Right lung (tissue), 5 donors: ENCODE data around the gene TNRC6C. TPM values are rescaled to one million over a fixed set of nuclear protein-coding genes. Genes with fewer than 3 reads are reported as not detected.
"Not testable (repeated sequence)": the region's sequence is repeated elsewhere in the genome, so short reads cannot be mapped to it uniquely, and the experiment has no call there.

Source experiments
- DNase-seq, 2 donors: peaks; one replicate each; pipeline ENCODE4 v3.0.0-alpha.2; 2013
- polyA plus RNA-seq, 5 donors: library from polyadenylated mRNA; unstranded; fragments of 120-200 nt; gene quantifications; one replicate each; pipeline versions ENCODE4 v1.2.1 to v1.2.3, GENCODE V29; 2013; ENCODE audit warnings: inconsistent platforms in 1 of 5, low replicate concordance in 1 of 5; ENCODE audit not compliant: insufficient read length in 5 of 5, insufficient read depth in 1 of 5

TNRC6C gene
- polyA plus RNA-seq, 5 donors: 12.3 to 20.3 (median 14.1) TPM

GRCh38 chr17:78111016-78111726 is 152.7 kb downstream of the TNRC6C start:
- no peak for DNase-seq

GRCh38 chr17:78111727-78112517 is 153.4 kb downstream of the TNRC6C start:
- no peak for DNase-seq

DNA sequence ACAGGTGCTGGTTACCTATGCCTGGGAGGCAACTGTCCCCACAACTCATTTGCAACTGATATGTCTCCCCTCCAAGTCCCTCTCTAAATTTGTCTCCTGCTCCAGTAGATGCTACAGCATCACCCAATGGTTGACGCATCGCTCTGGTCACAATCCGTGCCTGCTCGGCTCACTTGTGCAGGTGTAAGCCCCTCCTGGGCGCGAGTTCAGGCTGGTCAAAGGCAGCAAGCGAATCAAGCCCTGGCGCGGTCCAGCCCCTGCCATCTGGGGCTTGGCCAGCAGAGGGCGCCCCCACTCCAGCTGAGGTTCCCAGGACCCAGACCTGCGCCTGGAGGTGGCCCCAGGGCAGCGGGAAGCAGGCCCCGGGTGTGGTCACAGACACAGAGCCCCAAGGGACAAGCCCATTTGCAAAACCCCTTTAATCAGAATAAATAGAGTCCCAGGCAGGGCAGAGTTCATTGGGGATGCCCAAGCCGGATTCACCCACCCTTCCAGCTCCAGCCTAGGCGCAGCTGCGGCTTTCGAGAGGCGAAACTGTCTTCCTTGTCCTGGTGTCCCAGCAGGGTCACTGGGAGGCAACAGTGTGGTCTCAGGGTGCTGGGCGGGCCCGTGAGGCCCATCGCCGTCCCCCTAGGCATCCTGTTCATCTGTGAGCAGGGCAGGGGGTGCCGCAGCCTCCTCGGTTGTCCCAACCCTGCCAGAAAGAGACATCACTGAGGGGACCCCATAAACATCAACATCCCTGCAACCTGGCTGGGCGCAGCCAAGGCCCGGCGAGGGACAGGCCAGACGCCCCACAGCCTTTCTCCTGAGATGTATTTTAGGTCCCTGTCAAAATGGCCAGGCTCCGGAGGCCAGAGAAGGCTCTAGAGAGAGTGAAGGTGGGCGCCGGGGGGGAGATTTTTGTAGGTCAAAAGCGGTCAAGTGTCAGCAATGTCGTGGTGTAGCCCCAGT is 154.3 kb downstream of the TNRC6C start:
- DNase-seq: no peak

- no peak for DNase-seq
Measured at GRCh38 chr17:78113804-78114785, 155.6 kb downstream of the TNRC6C start.

DNA sequence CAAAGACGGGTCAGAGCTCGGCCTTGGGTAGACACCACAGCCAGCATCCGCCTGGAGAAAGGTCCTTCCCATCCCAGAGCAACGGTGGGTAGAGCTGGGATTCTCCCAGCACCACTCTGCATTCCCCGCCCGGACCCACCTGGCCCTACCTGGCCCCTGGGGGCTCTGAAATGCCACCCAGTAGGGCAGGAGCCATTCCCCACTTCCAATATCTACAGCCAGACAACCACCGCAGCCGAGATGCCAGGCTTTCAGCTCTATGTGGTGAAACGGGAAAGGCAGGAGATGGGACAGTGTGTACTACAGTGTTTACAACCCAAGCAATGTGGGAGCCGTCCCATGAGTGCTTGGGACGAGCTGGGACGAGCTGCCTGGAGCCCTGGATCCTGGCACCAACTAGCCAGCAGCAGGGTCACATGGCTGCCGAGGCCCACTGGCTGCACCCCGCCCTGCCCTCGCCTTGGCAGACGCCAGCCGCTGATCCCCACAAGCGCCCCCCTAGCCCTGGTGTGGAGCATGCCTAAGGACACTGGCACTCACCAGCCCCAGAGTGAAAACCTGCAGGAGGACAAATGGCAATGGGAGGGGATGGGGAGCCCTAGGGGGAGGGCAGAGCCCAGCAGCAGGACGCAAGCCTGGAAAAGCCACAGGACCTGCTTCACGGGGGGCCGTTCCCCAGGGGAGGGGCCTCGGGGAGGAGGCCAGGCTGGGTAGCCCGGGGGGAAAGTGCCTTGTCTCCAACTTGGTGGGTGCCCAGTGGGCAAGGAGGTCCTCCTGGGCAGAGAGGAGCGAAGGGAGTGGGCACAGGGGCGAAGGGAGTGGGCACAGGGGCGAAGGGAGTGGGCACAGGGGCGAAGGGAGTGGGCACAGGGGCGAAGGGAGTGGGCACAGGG is 156.6 kb downstream of the TNRC6C start:
- no peak for DNase-seq

- not testable (repeated sequence) for DNase-seq
Measured at GRCh38 chr17:78115803-78116202, 157.3 kb downstream of the TNRC6C start.

- DNase-seq: no peak
Measured at GRCh38 chr17:78116411-78116810, 157.9 kb downstream of the TNRC6C start.

GRCh38 chr17:78117027-78117981 is 158.8 kb downstream of the TNRC6C start:
- no peak for DNase-seq

DNA sequence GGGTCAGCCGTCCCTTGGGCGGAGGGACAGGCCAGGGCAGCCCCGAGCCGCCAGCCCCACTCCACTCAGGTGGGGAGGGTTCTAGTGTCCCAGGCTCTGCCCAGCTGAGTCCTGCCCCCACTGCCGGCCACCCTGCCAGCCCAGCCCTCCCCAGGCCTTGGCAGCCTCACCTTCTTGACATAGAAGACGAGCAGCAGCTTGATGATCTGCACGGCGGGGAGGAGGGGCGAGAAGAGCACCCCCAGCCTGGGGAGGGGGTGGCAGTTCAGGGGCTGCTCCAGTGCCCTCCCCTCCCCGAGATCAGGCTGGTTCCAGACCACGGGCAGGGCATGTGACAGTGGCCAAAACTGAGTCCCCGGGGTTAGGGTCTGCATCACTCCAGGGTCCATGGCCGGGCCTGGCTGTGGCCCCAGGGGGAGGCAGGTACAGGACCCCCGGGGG is 160.3 kb downstream of the TNRC6C start:
- no peak for DNase-seq

DNA sequence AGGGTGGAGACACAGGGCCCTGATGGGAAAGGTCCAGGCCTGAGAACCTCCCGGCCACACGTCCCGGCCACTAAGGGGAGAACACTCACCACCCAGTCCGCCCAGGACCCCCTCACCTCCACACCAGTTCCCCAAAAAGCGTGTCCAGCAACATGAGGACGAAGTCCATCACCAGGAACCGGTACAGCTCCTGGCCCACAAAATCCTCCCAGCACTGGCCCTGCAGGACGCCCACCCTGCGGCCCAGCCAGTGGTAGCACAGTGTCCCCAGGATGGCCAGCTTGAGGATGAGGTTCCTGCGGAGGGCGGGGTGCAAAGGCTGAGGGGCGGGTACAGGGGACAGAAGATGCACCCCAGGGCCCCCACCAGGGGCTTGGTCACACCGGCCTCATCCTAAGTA is 162.0 kb downstream of the TNRC6C start:
- DNase-seq: no peak

DNA sequence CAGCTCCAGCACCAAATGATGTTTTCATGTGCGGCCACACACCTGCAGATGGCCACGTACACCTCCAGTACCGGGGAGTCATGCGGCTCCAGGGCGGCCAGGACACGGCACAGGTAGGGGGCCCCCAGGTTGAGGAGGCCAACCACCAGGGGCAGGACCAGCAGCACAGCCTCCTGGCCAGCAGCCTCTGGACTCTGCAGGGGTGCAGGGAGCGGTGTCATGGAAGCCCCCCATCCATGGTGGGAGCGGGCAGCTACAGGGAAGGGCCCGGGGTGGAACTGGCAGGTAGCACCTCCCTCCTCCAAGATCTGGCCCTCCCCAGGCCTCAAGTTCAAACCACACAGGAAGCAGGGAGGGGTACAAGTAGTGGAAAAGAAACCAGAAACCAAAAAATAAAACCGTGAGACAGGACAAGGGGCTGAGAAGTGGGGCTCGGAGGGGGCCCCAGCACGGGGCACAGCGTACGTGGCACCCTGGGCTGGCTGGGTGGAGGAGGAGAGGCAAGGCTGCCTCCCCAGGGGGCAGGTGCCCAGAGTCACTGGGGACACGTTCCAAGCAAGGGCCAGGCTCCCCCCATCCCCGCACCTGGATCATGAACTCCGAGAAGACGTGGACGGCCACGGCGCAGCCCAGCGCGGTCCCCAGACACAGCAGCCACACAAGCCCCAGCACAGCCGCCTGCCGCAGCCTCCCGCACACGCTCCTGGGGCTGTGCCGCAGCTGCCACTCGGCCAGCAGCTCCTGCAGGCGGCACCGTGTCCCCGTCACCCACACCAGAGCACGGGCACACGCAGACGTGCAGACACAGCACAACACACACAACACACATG is 162.7 kb downstream of the TNRC6C start:
- DNase-seq: no peak

DNA sequence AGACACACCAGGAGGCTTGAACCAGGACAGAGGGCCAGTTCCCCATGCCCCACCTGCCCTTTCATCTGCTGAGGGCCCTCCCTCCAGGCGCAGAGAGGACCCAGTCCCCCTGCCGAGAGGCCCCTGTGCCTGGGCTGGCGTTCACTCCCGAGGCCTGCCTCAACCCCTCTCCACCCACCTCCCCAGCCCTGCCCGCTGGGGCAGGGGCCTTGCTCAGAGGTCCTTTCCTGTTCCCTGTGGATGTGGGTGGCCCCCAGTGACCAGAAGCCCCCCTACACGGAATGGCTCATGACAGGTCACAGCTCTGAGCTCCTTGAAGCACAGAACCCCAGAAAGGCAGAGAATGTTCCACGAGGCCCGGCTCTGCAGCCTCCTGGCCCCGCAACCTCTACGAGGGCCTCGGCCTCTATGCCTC is 163.3 kb downstream of the TNRC6C start:
- no peak for DNase-seq

- DNase-seq: no peak
Measured at GRCh38 chr17:78122216-78122930, 163.9 kb downstream of the TNRC6C start.

DNA sequence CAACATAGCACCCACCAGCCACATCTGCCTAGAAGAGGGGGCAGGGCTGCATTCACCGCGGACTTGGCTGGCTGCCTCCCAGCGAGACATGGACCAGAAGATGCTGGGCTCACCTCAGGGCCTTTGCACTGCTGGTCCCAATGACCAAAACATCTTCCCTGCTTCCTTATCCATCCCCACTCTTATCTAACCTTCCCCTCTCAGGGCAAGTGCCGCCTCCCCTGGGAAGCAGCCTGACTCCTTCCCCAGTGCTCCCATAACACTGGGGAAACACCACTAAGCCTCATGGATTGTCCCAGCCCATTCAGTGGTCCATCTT is 164.4 kb downstream of the TNRC6C start:
- no peak for DNase-seq

GRCh38 chr17:78123258-78123929 is 164.9 kb downstream of the TNRC6C start:
- no peak for DNase-seq

DNA sequence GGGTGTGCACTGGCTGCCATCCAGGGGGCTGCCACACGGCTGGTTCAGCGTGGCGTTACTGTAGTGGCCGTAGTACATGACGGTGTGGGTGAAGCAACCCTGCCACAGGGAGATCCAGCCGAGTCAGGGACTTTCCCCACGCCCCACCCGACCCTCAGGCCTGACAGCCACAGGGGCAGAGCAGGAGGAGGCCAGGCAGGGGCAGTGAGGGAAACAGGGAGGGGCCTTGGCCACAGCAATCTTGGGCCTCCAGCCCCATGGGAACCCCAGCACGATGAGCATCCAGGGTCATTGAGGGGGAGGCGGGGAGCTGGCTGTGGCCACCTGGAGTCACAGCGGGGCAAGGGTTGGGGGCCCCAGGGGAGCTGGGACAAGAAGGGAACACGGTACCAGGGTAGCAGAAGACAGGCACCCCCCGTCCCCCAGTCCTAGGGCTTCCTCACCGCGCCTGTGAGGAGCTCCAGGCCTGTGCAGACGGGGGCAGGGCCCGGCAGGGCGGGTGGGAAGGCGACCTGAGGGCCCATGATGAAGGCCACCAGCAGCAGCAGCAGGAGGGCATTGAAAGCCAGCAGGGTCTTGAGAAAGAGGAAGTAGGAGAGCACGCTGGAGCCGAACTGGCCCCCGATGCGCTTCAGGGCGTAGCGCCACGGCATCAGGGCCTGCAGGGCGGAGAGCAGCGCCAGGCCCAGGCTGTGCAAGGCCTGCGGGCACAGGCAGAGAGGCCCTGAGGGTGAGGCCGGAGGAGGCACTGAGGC is 165.8 kb downstream of the TNRC6C start:
- no peak for DNase-seq
